ENCODE measurements around the gene TEX26.

The TEX26 gene

DNA sequence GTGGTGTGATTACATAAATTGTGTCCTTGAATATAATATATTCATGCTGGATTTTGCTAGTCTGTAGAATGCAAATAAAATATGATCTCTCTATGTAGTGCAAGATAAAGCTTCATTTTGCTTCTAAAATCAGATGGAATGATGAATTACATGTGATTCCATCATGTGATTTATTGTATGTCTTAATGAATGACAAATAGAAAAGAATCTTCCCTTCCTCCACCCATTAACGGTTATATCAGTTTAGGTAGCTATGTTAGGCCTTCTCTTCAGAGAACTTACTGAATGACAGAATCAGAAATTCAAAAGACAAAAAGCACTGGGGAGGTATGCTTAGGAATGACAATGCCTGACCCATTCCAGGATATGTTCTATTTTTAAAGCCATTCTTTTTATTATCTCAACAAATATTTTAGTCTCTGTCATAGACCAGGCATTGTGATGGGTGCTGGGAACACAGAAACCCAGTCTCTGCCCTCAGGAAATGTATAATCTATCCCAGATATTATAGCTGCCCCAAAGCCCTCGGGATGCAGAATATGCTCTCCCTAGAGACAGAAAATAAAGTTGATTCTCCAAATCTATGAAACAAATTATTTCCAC, 90.6 kb downstream of the TEX26 start:
- DNase-seq (ENCODE audit: low read depth in 1 of 2, low spot score in 1 of 2) = no peak
- TF ChIP-seq POLR2AphosphoS5 (IDR thresholded peaks at IDR 0.05; ENCODE audit: low read depth) = no peak
- TF ChIP-seq, protein P1, sequence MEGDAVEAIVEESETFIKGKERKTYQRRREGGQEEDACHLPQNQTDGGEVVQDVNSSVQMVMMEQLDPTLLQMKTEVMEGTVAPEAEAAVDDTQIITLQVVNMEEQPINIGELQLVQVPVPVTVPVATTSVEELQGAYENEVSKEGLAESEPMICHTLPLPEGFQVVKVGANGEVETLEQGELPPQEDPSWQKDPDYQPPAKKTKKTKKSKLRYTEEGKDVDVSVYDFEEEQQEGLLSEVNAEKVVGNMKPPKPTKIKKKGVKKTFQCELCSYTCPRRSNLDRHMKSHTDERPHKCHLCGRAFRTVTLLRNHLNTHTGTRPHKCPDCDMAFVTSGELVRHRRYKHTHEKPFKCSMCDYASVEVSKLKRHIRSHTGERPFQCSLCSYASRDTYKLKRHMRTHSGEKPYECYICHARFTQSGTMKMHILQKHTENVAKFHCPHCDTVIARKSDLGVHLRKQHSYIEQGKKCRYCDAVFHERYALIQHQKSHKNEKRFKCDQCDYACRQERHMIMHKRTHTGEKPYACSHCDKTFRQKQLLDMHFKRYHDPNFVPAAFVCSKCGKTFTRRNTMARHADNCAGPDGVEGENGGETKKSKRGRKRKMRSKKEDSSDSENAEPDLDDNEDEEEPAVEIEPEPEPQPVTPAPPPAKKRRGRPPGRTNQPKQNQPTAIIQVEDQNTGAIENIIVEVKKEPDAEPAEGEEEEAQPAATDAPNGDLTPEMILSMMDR (IDR thresholded peaks at IDR 0.05; ENCODE audit: insufficient read depth, low read length) = no peak
- no peak for TF ChIP-seq GABPA (IDR thresholded peaks at IDR 0.05; ENCODE audit: low read depth)
- TF ChIP-seq, protein P2, sequence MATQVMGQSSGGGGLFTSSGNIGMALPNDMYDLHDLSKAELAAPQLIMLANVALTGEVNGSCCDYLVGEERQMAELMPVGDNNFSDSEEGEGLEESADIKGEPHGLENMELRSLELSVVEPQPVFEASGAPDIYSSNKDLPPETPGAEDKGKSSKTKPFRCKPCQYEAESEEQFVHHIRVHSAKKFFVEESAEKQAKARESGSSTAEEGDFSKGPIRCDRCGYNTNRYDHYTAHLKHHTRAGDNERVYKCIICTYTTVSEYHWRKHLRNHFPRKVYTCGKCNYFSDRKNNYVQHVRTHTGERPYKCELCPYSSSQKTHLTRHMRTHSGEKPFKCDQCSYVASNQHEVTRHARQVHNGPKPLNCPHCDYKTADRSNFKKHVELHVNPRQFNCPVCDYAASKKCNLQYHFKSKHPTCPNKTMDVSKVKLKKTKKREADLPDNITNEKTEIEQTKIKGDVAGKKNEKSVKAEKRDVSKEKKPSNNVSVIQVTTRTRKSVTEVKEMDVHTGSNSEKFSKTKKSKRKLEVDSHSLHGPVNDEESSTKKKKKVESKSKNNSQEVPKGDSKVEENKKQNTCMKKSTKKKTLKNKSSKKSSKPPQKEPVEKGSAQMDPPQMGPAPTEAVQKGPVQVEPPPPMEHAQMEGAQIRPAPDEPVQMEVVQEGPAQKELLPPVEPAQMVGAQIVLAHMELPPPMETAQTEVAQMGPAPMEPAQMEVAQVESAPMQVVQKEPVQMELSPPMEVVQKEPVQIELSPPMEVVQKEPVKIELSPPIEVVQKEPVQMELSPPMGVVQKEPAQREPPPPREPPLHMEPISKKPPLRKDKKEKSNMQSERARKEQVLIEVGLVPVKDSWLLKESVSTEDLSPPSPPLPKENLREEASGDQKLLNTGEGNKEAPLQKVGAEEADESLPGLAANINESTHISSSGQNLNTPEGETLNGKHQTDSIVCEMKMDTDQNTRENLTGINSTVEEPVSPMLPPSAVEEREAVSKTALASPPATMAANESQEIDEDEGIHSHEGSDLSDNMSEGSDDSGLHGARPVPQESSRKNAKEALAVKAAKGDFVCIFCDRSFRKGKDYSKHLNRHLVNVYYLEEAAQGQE (IDR thresholded peaks at IDR 0.05; ENCODE audit: insufficient replicate concordance, low read depth) = no peak
- no peak for TF ChIP-seq SPI1 (IDR thresholded peaks at IDR 0.05; ENCODE audit: borderline replicate concordance, low read depth)
- no peak overlapping the region for H3K4me3 ChIP-seq (replicated peaks; ENCODE audit: insufficient read depth, low read length)
- peaks cover 20% of the 10 kb centered on the region for H3K27me3 ChIP-seq (ENCODE audit: insufficient read depth, poor library complexity, severe bottlenecking)
- no peak overlapping the region for H3K27ac ChIP-seq (replicated peaks)

Data from HL-60 (cell line).